Peyer's patch (tissue), 4 donors: ENCODE measurements around the gene SNCG. TPM values are rescaled to one million over a fixed set of nuclear protein-coding genes. Genes with fewer than 3 reads are reported as not detected.

ENCODE experiments used
- DNase-seq, 3 donors: peaks; one replicate each; pipeline ENCODE4 v3.0.0-alpha.2; 2017 to 2019
- H3K27ac ChIP-seq, 4 donors: fragments of 200-600 bp; sonication (generic); one replicate each; pipeline ENCODE4 v1.5.1; 2016 to 2019
- H3K27me3 ChIP-seq, 2 donors: fragments of 200-600 bp; sonication (generic); one replicate each; pipeline ENCODE4 v1.5.1; 2019
- H3K36me3 ChIP-seq, 3 donors: fragments of 200-600 bp; sonication (generic); one replicate each; pipeline ENCODE4 v1.5.1; 2016 to 2019
- H3K4me1 ChIP-seq, 4 donors: fragments of 200-600 bp; sonication (generic); one replicate each; pipeline ENCODE4 v1.5.1; 2016 to 2019
- H3K4me3 ChIP-seq, 4 donors: fragments of 200-600 bp; sonication (generic); 1 replicate in 3 of 4; 2 replicates in 1 of 4; pipeline ENCODE4 v1.5.1; 2016 to 2019; ENCODE audit warnings: mild to moderate bottlenecking in 1 of 4
- H3K9me3 ChIP-seq, 4 donors: fragments of 200-600 bp; sonication (generic); one replicate each; pipeline ENCODE4 v1.5.1; 2016 to 2019; ENCODE audit warnings: mild to moderate bottlenecking in 1 of 4
- CTCF ChIP-seq, 6 experiments: fragments of 450-650 bp in 4 of 6; fragments of 200-600 bp in 2 of 6; sonication (generic) in 1 of 6; IDR thresholded peaks; one replicate each; pipeline ENCODE4 v1.5.1; 2017 to 2019; ENCODE audit warnings: antibody characterized with exemption in 6 of 6, mild to moderate bottlenecking in 3 of 6, moderate library complexity in 1 of 6
- POLR2A ChIP-seq, 2 donors: fragments of 450-650 bp; IDR thresholded peaks; one replicate each; pipeline ENCODE4 v1.5.1; 2017; ENCODE audit warnings: antibody characterized with exemption in 2 of 2, mild to moderate bottlenecking in 2 of 2, moderate library complexity in 2 of 2
- total RNA-seq, 4 donors: library from RNA; depleted of rRNA; stranded (reverse); fragments of >200 nt; gene quantifications; one replicate each; pipeline ENCODE4 v1.1.0, GENCODE V29; 2016

Gene SNCG
- total RNA-seq, 4 donors from 2014 or later, result 2.4 to 8.2 TPM; not detected in 2

- TF ChIP-seq CTCF (IDR thresholded peaks at IDR 0.05) (no peak), POLR2A (IDR thresholded peaks at IDR 0.05) (no peak)
- no peaks in the 10 kb centered on the region for H3K27me3 ChIP-seq
- H3K4me3 ChIP-seq, result peak overlapping the region in 1 of 4 donors; percentile 22
- H3K4me1 ChIP-seq, result peaks cover 0 to 41% (median 12%) of the 10 kb centered on the region in 4 donors
- no peaks in the 10 kb centered on the region for H3K36me3 ChIP-seq
- no peaks in the 10 kb centered on the region for H3K9me3 ChIP-seq
- peak in 2 of 3 donors; percentile 15 to 34 for DNase-seq
- peak overlapping the region in 1 of 4 donors; percentile 31 for H3K27ac ChIP-seq
These were observed 7.7 kb downstream of the SNCG start for GRCh38 chr10:86965986-86966654.

GRCh38 chr10:86967481-86967941, 9.1 kb downstream of the SNCG start:
- Histone ChIP-seq H3K27ac (peak overlapping the region in 3 of 4 donors; percentile 73 to 95 (median 83)), H3K36me3 (no peaks in the 10 kb centered on the region), H3K9me3 (no peaks in the 10 kb centered on the region), H3K27me3 (no peaks in the 10 kb centered on the region), H3K4me3 (peak overlapping the region in 1 of 4 donors; percentile 57), H3K4me1 (peaks cover 0 to 49% (median 19%) of the 10 kb centered on the region in 4 donors)
- peak; percentile 6 to 50 (median 45) for DNase-seq
- TF ChIP-seq CTCF (IDR thresholded peaks at IDR 0.05) (no peak), POLR2A (IDR thresholded peaks at IDR 0.05) (no peak)

GRCh38 chr10:86968271-86968993, 10.0 kb downstream of the SNCG start, which contains the start of gene ADIRF:
ADIRF (plus strand) TSS chr10:86968482; CDS start chr10:86968545, 63 bp downstream.
- Histone ChIP-seq H3K27ac (peak within 1 kb of the TSS; percentile 73 to 95 (median 85)), H3K4me1 (peaks cover 0 to 49% (median 19%) of the 10 kb centered on the region in 4 donors), H3K4me3 (peak within 1 kb of the TSS; percentile 36 to 68 (median 49))

GRCh38 chr10:86968994-86969355, 10.6 kb downstream of the SNCG start:
- peak in 1 of 3 donors; percentile 12 for DNase-seq
- no peaks in the 10 kb centered on the region for H3K36me3 ChIP-seq
- peak overlapping the region; percentile 73 to 95 (median 85) for H3K27ac ChIP-seq
- no peaks in the 10 kb centered on the region for H3K9me3 ChIP-seq
- peaks cover 0 to 49% (median 19%) of the 10 kb centered on the region in 4 donors for H3K4me1 ChIP-seq
- no peak for TF ChIP-seq POLR2A (IDR thresholded peaks at IDR 0.05)
- peak in 1 of 6 experiments; percentile 6 for TF ChIP-seq CTCF (IDR thresholded peaks at IDR 0.05)
- peak overlapping the region; percentile 36 to 68 (median 49) for H3K4me3 ChIP-seq
- H3K27me3 ChIP-seq, result no peaks in the 10 kb centered on the region

More at GRCh38 chr10:86968271-86968993, 10.0 kb downstream of the SNCG start, which contains the start of gene ADIRF:
- DNase-seq, result peak; percentile 14 to 90 (median 86)
- Histone ChIP-seq H3K36me3 (no peaks in the 10 kb centered on the region), H3K27me3 (no peaks in the 10 kb centered on the region), H3K9me3 (no peaks in the 10 kb centered on the region)
- TF ChIP-seq POLR2A (IDR thresholded peaks at IDR 0.05) (peak; percentile 75 to 94), CTCF (IDR thresholded peaks at IDR 0.05) (peak in 1 of 6 experiments; percentile 27)

DNA sequence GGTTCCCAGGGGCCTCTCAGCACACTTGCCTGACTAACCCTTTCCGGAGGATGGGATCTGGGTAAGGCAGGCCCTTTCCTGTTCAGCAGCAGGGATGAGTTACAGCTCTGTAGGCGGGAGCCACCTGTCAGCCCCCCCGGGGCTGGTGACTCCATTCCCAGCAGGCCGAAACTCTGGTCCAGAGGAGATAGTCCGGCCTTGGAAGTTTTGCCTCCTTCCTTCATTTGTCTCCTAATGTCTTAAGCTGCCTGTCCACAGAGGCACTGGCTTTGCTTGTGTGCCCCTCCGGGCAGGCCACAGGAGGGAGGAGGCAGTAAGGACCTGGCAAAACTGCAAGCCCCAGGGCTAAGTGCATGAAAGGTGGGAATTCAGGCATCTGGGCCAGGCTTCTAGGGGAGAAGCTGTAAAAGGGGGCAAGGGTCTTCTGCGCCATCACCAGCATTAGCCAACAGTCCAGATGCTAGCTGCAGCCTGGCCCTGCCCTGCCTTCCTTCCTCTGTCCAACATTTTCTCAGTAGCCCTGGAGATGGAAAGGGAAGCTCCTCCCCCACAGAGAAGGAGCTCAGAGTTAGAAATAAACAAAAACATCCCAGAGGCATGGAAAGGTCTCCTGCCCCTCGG, 11.1 kb downstream of the SNCG start:
- Histone ChIP-seq H3K4me1 (peaks cover 0 to 49% (median 19%) of the 10 kb centered on the region in 4 donors), H3K4me3 (peak overlapping the region in 3 of 4 donors; percentile 5 to 68 (median 57)), H3K27ac (peak overlapping the region; percentile 73 to 95 (median 85)), H3K9me3 (no peaks in the 10 kb centered on the region), H3K27me3 (no peaks in the 10 kb centered on the region), H3K36me3 (no peaks in the 10 kb centered on the region)
- TF ChIP-seq CTCF (IDR thresholded peaks at IDR 0.05) (no peak), POLR2A (IDR thresholded peaks at IDR 0.05) (no peak)
- peak in 2 of 3 donors; percentile 9 to 54 for DNase-seq
